Fibroblast of the conjunctiva (primary cell): ENCODE data around the gene BIRC7.
"Not testable (repeated sequence)": the region's sequence is repeated elsewhere in the genome, so short reads cannot be mapped to it uniquely, and the experiment has no call there.

Source experiments
- DNase-seq: peaks from one replicate; pipeline ENCODE4 v3.0.0-alpha.2; 2010; ENCODE audit warnings: low read depth

BIRC7 gene

GRCh38 chr20:63248835-63249591 is 13.3 kb downstream of the BIRC7 start:
- DNase-seq: no peak

GRCh38 chr20:63249891-63250290 is 14.2 kb downstream of the BIRC7 start:
- no peak for DNase-seq

GRCh38 chr20:63251350-63251749 is 15.6 kb downstream of the BIRC7 start:
- not testable (repeated sequence) for DNase-seq

- DNase-seq: no peak
Measured at GRCh38 chr20:63252284-63252711, 16.6 kb downstream of the BIRC7 start.

GRCh38 chr20:63253065-63253437 is 17.3 kb downstream of the BIRC7 start:
- DNase-seq: no peak

- DNase-seq: no peak
Measured at GRCh38 chr20:63253438-63254231, 17.9 kb downstream of the BIRC7 start.

GRCh38 chr20:63254232-63254605 is 18.5 kb downstream of the BIRC7 start, which contains the start of gene NKAIN4:
Gene NKAIN4 (minus strand): TSS chr20:63254463. CDS start chr20:63254450, 13 bp downstream.
- DNase-seq: no peak

GRCh38 chr20:63254606-63255384 is 19.1 kb downstream of the BIRC7 start:
- DNase-seq: no peak

GRCh38 chr20:63255931-63256704 is 20.4 kb downstream of the BIRC7 start:
- DNase-seq: no peak

GRCh38 chr20:63256954-63257353 is 21.2 kb downstream of the BIRC7 start:
- DNase-seq: no peak

- DNase-seq: no peak
Measured at GRCh38 chr20:63257629-63258028, 21.9 kb downstream of the BIRC7 start.

GRCh38 chr20:63258781-63259180 is 23.1 kb downstream of the BIRC7 start:
- no peak for DNase-seq

- DNase-seq: no peak
Measured at GRCh38 chr20:63259734-63260460, 24.2 kb downstream of the BIRC7 start.

- DNase-seq: no peak
Measured at GRCh38 chr20:63260521-63260920, 24.8 kb downstream of the BIRC7 start.

- no peak for DNase-seq
Measured at GRCh38 chr20:63261060-63261794, 25.5 kb downstream of the BIRC7 start.

GRCh38 chr20:63261795-63262528 is 26.3 kb downstream of the BIRC7 start:
- no peak for DNase-seq

- no peak for DNase-seq
Measured at GRCh38 chr20:63262836-63263235, 27.1 kb downstream of the BIRC7 start.

- no peak for DNase-seq
Measured at GRCh38 chr20:63264000-63264399, 28.3 kb downstream of the BIRC7 start.

GRCh38 chr20:63264519-63264918 is 28.8 kb downstream of the BIRC7 start:
- DNase-seq: no peak
